Right kidney (tissue), 1 donor: ENCODE measurements around the gene SNTB2.

Source experiments
- DNase-seq: peaks from one replicate; pipeline ENCODE4 v3.0.0-alpha.2; 2016

The SNTB2 gene

GRCh38 chr16:69179328-69180010 is 7.5 kb upstream of the SNTB2 start:
- DNase-seq = peak; percentile 36

GRCh38 chr16:69180011-69180338 is 7.0 kb upstream of the SNTB2 start:
- no peak for DNase-seq

- DNase-seq = no peak
Measured at GRCh38 chr16:69182730-69183416, 4.1 kb upstream of the SNTB2 start.

- peak; percentile 85 for DNase-seq
Measured at GRCh38 chr16:69187446-69188235, 677 bp downstream of the SNTB2 start.

GRCh38 chr16:69188236-69188549 is 1.2 kb downstream of the SNTB2 start:
- DNase-seq = no peak

- no peak for DNase-seq
Measured at GRCh38 chr16:69188716-69189115, 1.8 kb downstream of the SNTB2 start.

GRCh38 chr16:69190046-69190588 is 3.2 kb downstream of the SNTB2 start:
- no peak for DNase-seq

GRCh38 chr16:69190598-69190997 is 3.6 kb downstream of the SNTB2 start:
- no peak for DNase-seq

GRCh38 chr16:69191136-69191535 is 4.2 kb downstream of the SNTB2 start:
- no peak for DNase-seq

- no peak for DNase-seq
Measured at GRCh38 chr16:69193855-69194254, 6.9 kb downstream of the SNTB2 start.

GRCh38 chr16:69194488-69194887 is 7.5 kb downstream of the SNTB2 start:
- no peak for DNase-seq

- no peak for DNase-seq
Measured at GRCh38 chr16:69195369-69196029, 8.5 kb downstream of the SNTB2 start.

GRCh38 chr16:69197573-69197972 is 10.6 kb downstream of the SNTB2 start:
- no peak for DNase-seq

GRCh38 chr16:69199382-69199781 is 12.4 kb downstream of the SNTB2 start:
- no peak for DNase-seq

- no peak for DNase-seq
Measured at GRCh38 chr16:69201291-69201690, 14.3 kb downstream of the SNTB2 start.

- no peak for DNase-seq
Measured at GRCh38 chr16:69201787-69202186, 14.8 kb downstream of the SNTB2 start.

- no peak for DNase-seq
Measured at GRCh38 chr16:69204172-69204571, 17.2 kb downstream of the SNTB2 start.

- DNase-seq = no peak
Measured at GRCh38 chr16:69209735-69210134, 22.8 kb downstream of the SNTB2 start.

GRCh38 chr16:69217433-69217832 is 30.5 kb downstream of the SNTB2 start:
- DNase-seq = no peak

- no peak for DNase-seq
Measured at GRCh38 chr16:69219279-69219678, 32.3 kb downstream of the SNTB2 start.

- DNase-seq = no peak
Measured at GRCh38 chr16:69223882-69224281, 36.9 kb downstream of the SNTB2 start.

- no peak for DNase-seq
Measured at GRCh38 chr16:69225121-69225520, 38.2 kb downstream of the SNTB2 start.

- no peak for DNase-seq
Measured at GRCh38 chr16:69233124-69233523, 46.2 kb downstream of the SNTB2 start.
